ENCODE results near the gene IL11. TPM values are rescaled to one million over a fixed set of nuclear protein-coding genes. Genes with fewer than 3 reads are reported as not detected.
"Not testable (repeated sequence)": the region's sequence is repeated elsewhere in the genome, so short reads cannot be mapped to it uniquely, and the experiment has no call there.

IL11 gene
- total RNA-seq, 1 experiment from 2014 or later, result 1.8 TPM

GRCh38 chr19:55406091-55406825 lies 36.0 kb upstream of the IL11 start:
- TF ChIP-seq, protein P1, sequence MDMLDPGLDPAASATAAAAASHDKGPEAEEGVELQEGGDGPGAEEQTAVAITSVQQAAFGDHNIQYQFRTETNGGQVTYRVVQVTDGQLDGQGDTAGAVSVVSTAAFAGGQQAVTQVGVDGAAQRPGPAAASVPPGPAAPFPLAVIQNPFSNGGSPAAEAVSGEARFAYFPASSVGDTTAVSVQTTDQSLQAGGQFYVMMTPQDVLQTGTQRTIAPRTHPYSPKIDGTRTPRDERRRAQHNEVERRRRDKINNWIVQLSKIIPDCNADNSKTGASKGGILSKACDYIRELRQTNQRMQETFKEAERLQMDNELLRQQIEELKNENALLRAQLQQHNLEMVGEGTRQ (CRISPR knock-in tag; IDR thresholded peaks at IDR 0.05), result 0 out of 2 replicates have a peak, but pooled peaks have one; percentile 13
- no peak for TF ChIP-seq SMAD3 (CRISPR knock-in tag; IDR thresholded peaks at IDR 0.05; ENCODE audit: borderline replicate concordance)
- ChIA-PET POLR2A (interaction anchor here (0.9 to 2.3 kb wide), 2 partner anchors 16 to 67 kb away, joined by 3 to 6 read pairs; partner anchors contain the start of gene KMT5C), CTCF (no interaction called here)
- peaks cover 26% of the 10 kb centered on the region for H3K27me3 Mint-ChIP-seq (ENCODE audit: low read depth)
- peaks cover 58% of the 10 kb centered on the region for H3K36me3 Mint-ChIP-seq
- H3K4me3 Mint-ChIP-seq, result peak overlapping the region; percentile 88
- peaks cover 22% of the 10 kb centered on the region for H3K9me3 Mint-ChIP-seq
- ATAC-seq, result no peak
- H3K4me1 Mint-ChIP-seq, result peaks cover 37% of the 10 kb centered on the region
- no peak for DNase-seq (ENCODE audit: low spot score)
- H3K27ac Mint-ChIP-seq, result peak overlapping the region; percentile 85

- ChIA-PET POLR2A (interaction anchor here (0.9 to 2.3 kb wide), 2 partner anchors 15 to 66 kb away, joined by 3 to 6 read pairs; partner anchors contain the start of gene KMT5C), CTCF (no interaction called here)
- H3K4me3 Mint-ChIP-seq, result peak overlapping the region; percentile 88
- DNase-seq (ENCODE audit: low spot score) (no peak), ATAC-seq (no peak)
- peaks cover 60% of the 10 kb centered on the region for H3K36me3 Mint-ChIP-seq
- H3K27me3 Mint-ChIP-seq (ENCODE audit: low read depth), result peaks cover 19% of the 10 kb centered on the region
- peaks cover 21% of the 10 kb centered on the region for H3K9me3 Mint-ChIP-seq
- TF ChIP-seq NR3C1 (CRISPR knock-in tag; conservative IDR thresholded peaks at IDR 0.05; ENCODE audit: low read depth) (no peak), ZNF121 (CRISPR knock-in tag; IDR thresholded peaks at IDR 0.05) (no peak)
- peak overlapping the region; percentile 46 for H3K27ac Mint-ChIP-seq
- peaks cover 37% of the 10 kb centered on the region for H3K4me1 Mint-ChIP-seq
Observed at GRCh38 chr19:55405638-55406037, 35.4 kb upstream of the IL11 start.

DNA sequence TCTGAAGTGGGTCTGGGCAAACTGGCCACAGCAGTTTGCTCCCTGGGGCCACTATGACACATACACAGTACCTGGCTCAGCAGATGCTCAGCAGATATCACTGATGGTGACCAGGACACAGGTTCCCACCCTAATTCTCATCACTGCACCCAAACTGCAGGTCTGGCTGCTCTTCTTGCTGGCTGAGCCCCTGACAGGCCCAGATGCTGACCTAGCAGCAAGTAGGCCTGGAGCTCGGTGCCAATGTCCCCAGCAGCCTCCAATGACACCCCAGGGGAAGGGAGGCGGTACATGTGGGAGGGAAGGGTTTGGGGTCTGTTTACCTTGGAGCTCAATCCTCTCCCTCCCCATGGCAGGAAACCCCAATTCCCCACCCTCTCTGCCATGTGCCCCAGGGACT lies 32.2 kb upstream of the IL11 start:
- CTCF ChIA-PET, result interaction anchor here (0.8 to 1.2 kb wide), 2 partner anchors 16 to 251 kb away, joined by 3 read pairs; no protein-coding TSS in a partner anchor
- TF ChIP-seq EMX1 (CRISPR knock-in tag; IDR thresholded peaks at IDR 0.05), result no peak
- TF ChIP-seq, protein P2, sequence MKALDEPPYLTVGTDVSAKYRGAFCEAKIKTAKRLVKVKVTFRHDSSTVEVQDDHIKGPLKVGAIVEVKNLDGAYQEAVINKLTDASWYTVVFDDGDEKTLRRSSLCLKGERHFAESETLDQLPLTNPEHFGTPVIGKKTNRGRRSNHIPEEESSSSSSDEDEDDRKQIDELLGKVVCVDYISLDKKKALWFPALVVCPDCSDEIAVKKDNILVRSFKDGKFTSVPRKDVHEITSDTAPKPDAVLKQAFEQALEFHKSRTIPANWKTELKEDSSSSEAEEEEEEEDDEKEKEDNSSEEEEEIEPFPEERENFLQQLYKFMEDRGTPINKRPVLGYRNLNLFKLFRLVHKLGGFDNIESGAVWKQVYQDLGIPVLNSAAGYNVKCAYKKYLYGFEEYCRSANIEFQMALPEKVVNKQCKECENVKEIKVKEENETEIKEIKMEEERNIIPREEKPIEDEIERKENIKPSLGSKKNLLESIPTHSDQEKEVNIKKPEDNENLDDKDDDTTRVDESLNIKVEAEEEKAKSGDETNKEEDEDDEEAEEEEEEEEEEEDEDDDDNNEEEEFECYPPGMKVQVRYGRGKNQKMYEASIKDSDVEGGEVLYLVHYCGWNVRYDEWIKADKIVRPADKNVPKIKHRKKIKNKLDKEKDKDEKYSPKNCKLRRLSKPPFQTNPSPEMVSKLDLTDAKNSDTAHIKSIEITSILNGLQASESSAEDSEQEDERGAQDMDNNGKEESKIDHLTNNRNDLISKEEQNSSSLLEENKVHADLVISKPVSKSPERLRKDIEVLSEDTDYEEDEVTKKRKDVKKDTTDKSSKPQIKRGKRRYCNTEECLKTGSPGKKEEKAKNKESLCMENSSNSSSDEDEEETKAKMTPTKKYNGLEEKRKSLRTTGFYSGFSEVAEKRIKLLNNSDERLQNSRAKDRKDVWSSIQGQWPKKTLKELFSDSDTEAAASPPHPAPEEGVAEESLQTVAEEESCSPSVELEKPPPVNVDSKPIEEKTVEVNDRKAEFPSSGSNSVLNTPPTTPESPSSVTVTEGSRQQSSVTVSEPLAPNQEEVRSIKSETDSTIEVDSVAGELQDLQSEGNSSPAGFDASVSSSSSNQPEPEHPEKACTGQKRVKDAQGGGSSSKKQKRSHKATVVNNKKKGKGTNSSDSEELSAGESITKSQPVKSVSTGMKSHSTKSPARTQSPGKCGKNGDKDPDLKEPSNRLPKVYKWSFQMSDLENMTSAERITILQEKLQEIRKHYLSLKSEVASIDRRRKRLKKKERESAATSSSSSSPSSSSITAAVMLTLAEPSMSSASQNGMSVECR (CRISPR knock-in tag; IDR thresholded peaks at IDR 0.05; ENCODE audit: borderline replicate concordance), result no peak

GRCh38 chr19:55401390-55401789 lies 31.1 kb upstream of the IL11 start:
- H3K27me3 Mint-ChIP-seq (ENCODE audit: low read depth); ATAC-seq; H3K4me3 Mint-ChIP-seq; DNase-seq (ENCODE audit: low spot score); H3K27ac Mint-ChIP-seq; POLR2A ChIA-PET; H3K9me3 Mint-ChIP-seq: not testable (repeated sequence)
- H3K36me3 Mint-ChIP-seq, result peaks cover 46% of the 10 kb centered on the region
- CTCF ChIA-PET, result interaction anchor here (1.1 to 1.6 kb wide), 2 partner anchors 62 to 235 kb away, joined by 3 read pairs; partner anchors contain the start of gene DNAAF3
- peaks cover 31% of the 10 kb centered on the region for H3K4me1 Mint-ChIP-seq

More for the DNA sequence above, 32.2 kb upstream of the IL11 start:
- no peaks in the 10 kb centered on the region; the same call in 1 of the 2 replicates for H3K27me3 Mint-ChIP-seq (ENCODE audit: low read depth)
- 0 out of 2 replicates have a peak overlapping the region, but pooled peaks have one; percentile 85 for H3K27ac Mint-ChIP-seq
- H3K9me3 Mint-ChIP-seq, result no peaks in the 10 kb centered on the region
- H3K4me3 Mint-ChIP-seq, result no peak overlapping the region
- POLR2A ChIA-PET, result no interaction called here
- peaks cover 35% of the 10 kb centered on the region for H3K4me1 Mint-ChIP-seq
- peaks cover 51% of the 10 kb centered on the region for H3K36me3 Mint-ChIP-seq
- DNase-seq (ENCODE audit: low spot score) (no peak), ATAC-seq (no peak)

DNA sequence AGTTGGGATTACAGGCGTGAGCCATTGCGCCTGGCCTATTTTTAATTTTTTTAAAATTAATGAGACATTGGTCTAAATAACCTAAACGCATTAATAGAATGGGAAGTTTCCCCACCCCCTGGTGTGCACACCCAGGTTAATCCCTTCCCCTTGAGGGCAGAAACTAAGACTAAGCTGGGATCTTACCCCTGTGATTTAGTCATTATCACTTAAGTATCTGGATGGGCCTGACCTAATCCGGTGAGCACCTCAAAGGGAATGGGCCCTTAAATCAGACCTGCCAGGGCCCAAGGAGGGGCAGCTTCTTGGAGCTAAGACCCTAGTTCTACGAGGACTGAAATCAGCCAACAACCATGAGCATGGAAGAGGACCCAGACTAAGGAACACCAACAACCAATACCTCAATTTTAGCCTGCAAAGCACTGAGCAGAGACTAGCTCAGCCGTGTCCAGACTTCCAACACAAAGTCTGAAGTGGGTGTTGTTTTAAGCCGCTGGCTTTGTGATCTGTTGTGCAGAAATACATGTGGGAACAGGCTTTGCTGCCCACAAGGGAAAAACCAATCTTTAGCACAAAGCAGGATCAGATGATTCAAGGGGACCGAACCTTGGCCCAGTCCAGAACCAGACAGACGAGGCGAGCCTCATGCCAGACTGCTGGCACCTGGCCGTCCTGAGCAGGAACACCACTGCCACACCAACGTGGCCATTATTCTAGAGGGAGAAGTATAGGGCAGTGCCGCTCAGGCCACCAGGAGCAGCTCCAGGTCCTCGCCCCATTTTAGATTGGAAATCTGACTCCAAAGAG lies 30.2 kb upstream of the IL11 start:
- Mint-ChIP-seq H3K4me3 (no peak overlapping the region), H3K27me3 (ENCODE audit: low read depth) (peaks cover 5% of the 10 kb centered on the region), H3K27ac (peak overlapping the region; percentile 92), H3K9me3 (no peaks in the 10 kb centered on the region), H3K4me1 (peaks cover 22% of the 10 kb centered on the region), H3K36me3 (peaks cover 37% of the 10 kb centered on the region)
- no peak for DNase-seq (ENCODE audit: low spot score)
- CTCF ChIA-PET, result interaction anchor here (0.6 to 1.6 kb wide), 3 partner anchors 61 to 235 kb away, joined by 3 read pairs; partner anchors contain the start of genes DNAAF3 and ISOC2
- peak; percentile 9; the same call in 1 of the 2 replicates for ATAC-seq
- POLR2A ChIA-PET, result interaction anchor here (1.0 to 1.3 kb wide), 5 partner anchors 11 to 149 kb away, joined by 3 to 5 read pairs (median 4); partner anchors contain the start of genes KMT5C and TMEM238
- peak; percentile 44; the same call in 1 of the 2 replicates for TF ChIP-seq GTF2I (CRISPR knock-in tag; conservative IDR thresholded peaks at IDR 0.05)
- no peak for TF ChIP-seq ATF3 (CRISPR knock-in tag; conservative IDR thresholded peaks at IDR 0.05)
- no peak for TF ChIP-seq TCF7 (CRISPR knock-in tag; IDR thresholded peaks at IDR 0.05; ENCODE audit: low read depth)
- TF ChIP-seq ZNF121 (CRISPR knock-in tag; IDR thresholded peaks at IDR 0.05), result peak; percentile 79
- TF ChIP-seq ATF1 (CRISPR knock-in tag; IDR thresholded peaks at IDR 0.05), result no peak

Measured in WTC11 (cell line).